ENCODE results near the gene MSMB.
"Not testable (repeated sequence)": the region's sequence is repeated elsewhere in the genome, so short reads cannot be mapped to it uniquely, and the experiment has no call there.

DNA sequence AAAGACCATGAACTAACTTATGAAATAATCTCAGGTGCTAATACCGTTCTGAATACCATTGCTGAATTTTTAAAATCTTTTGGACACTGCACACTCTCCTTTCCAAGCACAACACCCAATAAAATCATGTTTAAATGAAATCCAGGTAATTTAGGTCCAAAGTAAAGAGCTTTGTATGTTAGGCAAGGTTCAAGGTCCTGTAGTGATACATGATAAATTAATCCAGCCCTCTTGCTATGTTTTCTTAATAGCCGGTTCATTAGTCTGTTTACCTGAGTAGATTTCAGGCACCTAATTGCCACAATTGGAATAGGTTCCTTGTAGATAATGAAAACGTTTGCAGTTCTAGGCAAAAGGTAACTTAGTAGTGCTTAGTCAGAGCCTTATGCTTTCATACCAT is 60.5 kb downstream of the MSMB start:
- TF ChIP-seq, protein P1, sequence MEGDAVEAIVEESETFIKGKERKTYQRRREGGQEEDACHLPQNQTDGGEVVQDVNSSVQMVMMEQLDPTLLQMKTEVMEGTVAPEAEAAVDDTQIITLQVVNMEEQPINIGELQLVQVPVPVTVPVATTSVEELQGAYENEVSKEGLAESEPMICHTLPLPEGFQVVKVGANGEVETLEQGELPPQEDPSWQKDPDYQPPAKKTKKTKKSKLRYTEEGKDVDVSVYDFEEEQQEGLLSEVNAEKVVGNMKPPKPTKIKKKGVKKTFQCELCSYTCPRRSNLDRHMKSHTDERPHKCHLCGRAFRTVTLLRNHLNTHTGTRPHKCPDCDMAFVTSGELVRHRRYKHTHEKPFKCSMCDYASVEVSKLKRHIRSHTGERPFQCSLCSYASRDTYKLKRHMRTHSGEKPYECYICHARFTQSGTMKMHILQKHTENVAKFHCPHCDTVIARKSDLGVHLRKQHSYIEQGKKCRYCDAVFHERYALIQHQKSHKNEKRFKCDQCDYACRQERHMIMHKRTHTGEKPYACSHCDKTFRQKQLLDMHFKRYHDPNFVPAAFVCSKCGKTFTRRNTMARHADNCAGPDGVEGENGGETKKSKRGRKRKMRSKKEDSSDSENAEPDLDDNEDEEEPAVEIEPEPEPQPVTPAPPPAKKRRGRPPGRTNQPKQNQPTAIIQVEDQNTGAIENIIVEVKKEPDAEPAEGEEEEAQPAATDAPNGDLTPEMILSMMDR (IDR thresholded peaks at IDR 0.05): not testable (repeated sequence)
- TF ChIP-seq POLR2AphosphoS5, EP300 (IDR thresholded peaks at IDR 0.05): not testable (repeated sequence)
